Measurements from ENCODE around the gene NETO2. TPM values are rescaled to one million over a fixed set of nuclear protein-coding genes. Genes with fewer than 3 reads are reported as not detected.

The NETO2 gene
- total RNA-seq, 1 experiment from 2014 or later, result 28.6 TPM

DNA sequence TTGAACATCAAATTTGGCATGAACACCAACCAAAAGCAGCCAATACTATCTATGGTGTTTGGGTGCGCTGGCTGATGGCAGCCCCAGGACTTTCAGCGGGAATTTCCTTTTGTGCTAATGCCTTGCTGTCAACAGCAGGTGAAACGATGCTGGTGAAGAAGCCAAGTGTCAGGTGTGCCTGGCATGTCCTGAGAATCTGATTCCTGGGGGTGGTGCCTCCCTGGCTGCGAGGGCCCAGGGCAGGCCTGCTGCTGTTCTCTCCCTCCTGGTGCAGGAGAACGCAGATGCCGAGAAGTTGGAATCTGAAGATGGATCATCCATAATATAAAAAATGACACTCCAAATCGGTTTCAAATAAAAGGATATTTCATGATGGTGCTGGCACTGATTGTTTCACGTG lies 108.3 kb downstream of the NETO2 start:
- no peaks in the 10 kb centered on the region for H3K36me3 Mint-ChIP-seq (ENCODE audit: insufficient read depth in 1 of 3, low read depth in 3 of 3)
- Histone ChIP-seq H3K56ac (ENCODE audit: insufficient read length, low read depth, low read length) (no peak overlapping the region), H2BK20ac (ENCODE audit: low read depth, low read length, poor library complexity, severe bottlenecking) (no peak overlapping the region), H3T11ph (ENCODE audit: low read length) (no peak overlapping the region), H3K14ac (ENCODE audit: insufficient read depth, low read length) (no peak overlapping the region), H3K4me1 (ENCODE audit: insufficient read depth, low read length) (no peaks in the 10 kb centered on the region), H3K27me3 (ENCODE audit: insufficient read depth, low read length) (no peaks in the 10 kb centered on the region; the same call in 1 of the 2 replicates), H4K8ac (replicated peaks; ENCODE audit: insufficient read length, low read depth, low read length) (no peak overlapping the region), H3K27ac (ENCODE audit: insufficient read length, low read depth, low read length) (no peak overlapping the region), H2BK5ac (ENCODE audit: insufficient read length, low read length) (no peak overlapping the region), H3K9ac (ENCODE audit: extremely low read depth, insufficient read length, low read length) (no peak overlapping the region), H2BK15ac (ENCODE audit: low read depth, low read length) (no peak overlapping the region; the same call in 1 of the 2 replicates), H2AK5ac (ENCODE audit: insufficient read length, low read length) (no peak overlapping the region), H3K23me2 (ENCODE audit: insufficient read length, low read depth, low read length, poor library complexity, severe bottlenecking) (peaks cover 5% of the 10 kb centered on the region), H3K4ac (ENCODE audit: low read depth, low read length) (no peak overlapping the region), H4K5ac (ENCODE audit: insufficient read length, low read depth, low read length) (no peak overlapping the region), H3K79me2 (ENCODE audit: insufficient read depth, low read length) (no peaks in the 10 kb centered on the region), H2BK12ac (ENCODE audit: insufficient read length, low read depth, low read length) (no peak overlapping the region), H3K79me1 (ENCODE audit: insufficient read depth, low read depth, low read length, poor library complexity, severe bottlenecking) (no peaks in the 10 kb centered on the region), H3K9me3 (ENCODE audit: control insufficient read depth, low read depth, low read length) (no peaks in the 10 kb centered on the region), H3K4me2 (ENCODE audit: insufficient read depth, insufficient read length, low read length) (no peak overlapping the region), H2AFZ (ENCODE audit: low read length) (no peak overlapping the region), H4K91ac (ENCODE audit: insufficient read length, low read depth, low read length) (no peak overlapping the region), H2BK120ac (ENCODE audit: low read depth, low read length, poor library complexity, severe bottlenecking) (no peak overlapping the region), H3K23ac (ENCODE audit: insufficient read length, low read depth, low read length) (no peak overlapping the region), H3K18ac (ENCODE audit: insufficient read length, low read depth, low read length) (no peak overlapping the region), H4K20me1 (ENCODE audit: control insufficient read depth, insufficient read depth, insufficient read length) (no peaks in the 10 kb centered on the region)
- TF ChIP-seq CTCF (conservative IDR thresholded peaks at IDR 0.05), result no peak
- no peak overlapping the region for H3K4me3 Mint-ChIP-seq
- H3K27ac Mint-ChIP-seq, result no peak overlapping the region
- peaks cover 0 to 3% of the 10 kb centered on the region in 2 experiments; a peak in 1 of 5 replicates for H3K9me3 Mint-ChIP-seq
- no CpG with 5 or more reads among the region's 8 CpGs for WGBS (ENCODE audit: extremely low coverage, insufficient read length, low lambda C conversion rate)
- peaks cover 0 to 2% of the 10 kb centered on the region in 2 experiments; a peak in 1 of 4 replicates for H3K4me1 Mint-ChIP-seq
- no peak for DNase-seq
- H3K27me3 Mint-ChIP-seq (ENCODE audit: low read depth), result peaks cover 28% of the 10 kb centered on the region

Measured in H9 (cell line).